Activated T-helper 1 cell treated with anti-CD3 and anti-CD28 coated beads, Interleukin-2, amount 50 U/mL, for 16 hours (primary cell): ENCODE measurements around the gene TTC14.

ENCODE experiments used
- DNase-seq, 2 donors: peaks; one replicate each; pipeline ENCODE4 v3.0.0-alpha.2; 2020; ENCODE audit warnings: low read depth in 1 of 2, low spot score in 1 of 2

Gene TTC14

GRCh38 chr3:180630371-180630770 lies 28.4 kb downstream of the TTC14 start:
- DNase-seq: no peak

- no peak for DNase-seq
Observed at GRCh38 chr3:180631317-180631716, 29.4 kb downstream of the TTC14 start.

DNA sequence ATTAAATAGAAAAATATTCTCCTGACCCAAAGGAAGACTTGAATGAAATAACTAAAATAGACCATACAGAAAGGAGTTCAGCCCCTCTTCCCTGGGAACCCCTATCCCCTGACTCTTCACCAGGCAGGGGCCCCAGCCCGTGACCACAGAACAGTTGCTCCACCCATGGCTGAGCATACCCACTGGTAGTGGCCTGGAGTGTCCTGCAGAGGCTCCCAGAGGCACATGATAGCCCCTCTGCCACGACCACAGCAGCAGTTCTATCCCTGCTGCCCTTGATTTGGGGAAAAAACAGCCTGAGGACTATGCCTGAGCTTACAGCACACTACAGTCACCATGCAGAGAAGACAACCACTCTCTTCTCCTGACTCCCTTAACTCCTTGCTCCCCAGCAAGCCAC lies 31.8 kb downstream of the TTC14 start:
- DNase-seq: no peak

- DNase-seq: no peak
Observed at GRCh38 chr3:180640987-180641386, 39.0 kb downstream of the TTC14 start.

DNA sequence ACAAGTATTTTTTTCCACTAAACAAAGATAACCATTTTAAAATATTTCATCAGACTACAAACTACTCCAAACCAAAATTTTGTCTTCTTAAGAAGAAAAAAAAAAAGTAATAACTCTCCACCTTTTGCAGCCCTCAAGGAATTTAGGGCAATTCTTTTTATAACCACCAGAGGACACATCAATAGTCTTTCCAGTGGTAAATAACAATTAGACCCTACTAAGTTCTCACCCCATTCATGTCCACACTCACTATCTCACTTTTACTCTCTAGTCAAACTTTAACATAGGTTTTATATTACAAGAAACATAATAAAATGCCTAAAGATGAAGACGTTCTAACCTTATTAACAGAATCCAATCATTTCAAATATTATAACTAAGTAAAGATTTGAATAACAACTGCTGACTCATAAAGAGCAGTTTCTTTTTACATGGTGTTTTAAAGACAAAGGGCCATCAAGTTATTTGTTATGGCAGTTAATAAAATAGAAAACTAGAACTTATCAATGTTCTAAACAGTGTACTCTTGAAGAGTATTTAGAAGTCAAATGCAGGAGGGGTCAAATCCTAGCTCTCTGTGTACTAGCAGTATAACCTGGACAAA lies 44.3 kb downstream of the TTC14 start:
- DNase-seq: no peak

DNA sequence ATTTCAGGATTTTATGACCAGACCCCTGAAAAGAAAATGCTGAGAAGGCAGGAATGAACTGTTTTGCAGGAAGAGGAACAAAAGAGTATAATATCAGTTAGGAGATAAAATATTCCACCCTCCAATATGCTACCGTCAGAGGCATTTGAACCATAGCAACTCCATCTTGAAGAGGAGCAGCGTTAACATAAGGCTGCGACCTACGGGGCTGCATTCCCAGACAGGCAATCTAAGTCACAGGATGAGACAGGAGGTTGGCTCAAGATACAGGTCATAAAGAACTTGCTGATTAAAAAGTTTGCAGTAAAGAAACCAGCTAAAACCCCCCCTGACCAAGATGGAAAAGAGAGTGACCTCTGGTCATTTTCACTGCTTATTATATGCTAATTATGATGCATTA lies 54.4 kb downstream of the TTC14 start:
- no peak for DNase-seq

DNA sequence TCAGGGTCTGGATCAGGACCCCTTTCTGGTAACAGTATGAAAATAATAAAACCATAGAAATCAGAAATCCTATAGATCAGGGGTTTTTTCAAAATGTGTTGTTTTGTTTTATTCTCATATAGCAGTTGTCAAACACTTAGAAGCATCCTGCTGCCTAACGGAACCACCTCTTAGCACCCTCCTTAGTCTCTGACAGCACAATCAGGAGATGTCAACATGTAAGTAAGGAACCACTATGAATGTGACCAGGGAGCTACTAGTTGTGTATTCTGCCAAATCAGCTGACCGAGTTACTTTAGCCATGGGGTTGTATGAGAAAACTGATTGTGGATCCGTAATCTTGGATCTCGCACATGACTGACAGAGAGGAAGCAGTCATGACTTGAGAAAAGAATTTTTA lies 55.1 kb downstream of the TTC14 start:
- DNase-seq: no peak
